Endothelial cell of umbilical vein (primary cell): ENCODE measurements around the gene METTL25. TPM values are rescaled to one million over a fixed set of nuclear protein-coding genes. Genes with fewer than 3 reads are reported as not detected.

ENCODE experiments used
- BruUV-seq: library from RNA; stranded (reverse); fragments of 400-500 nt; replicated peaks from 2 replicates; lab custom pipeline; 2021; lab: Mats Ljungman, UMichigan
- CTCF ChIA-PET: fragments of 300-600, 350-600 bp; sonication (Branson Sonifier 250); formaldehyde crosslinking; loops from one replicate; lab custom pipeline; 2021; ENCODE audit warnings: antibody characterized with exemption, inconsistent platforms; lab: Charles Lee
- POLR2A ChIA-PET: fragments of 300-600, 350-600 bp; sonication (Branson Sonifier 250); formaldehyde crosslinking; loops from one replicate; lab custom pipeline; 2021; ENCODE audit warnings: antibody characterized with exemption, inconsistent platforms; lab: Charles Lee
- DNase-seq: peaks from one replicate; pipeline ENCODE4 v3.0.0-alpha.2; 2011; ENCODE audit warnings: low read depth, low spot score
- FAIRE-seq: peaks from 2 replicates; lab custom pipeline; 2011; peaks lifted over from hg19 to GRCh38; lab: Jason Lieb, UNC
- H2AFZ ChIP-seq: 2 replicates; pipeline ENCODE4 v1.6.0; 2012; ENCODE audit warnings: low read depth, low read length, control low read depth, inconsistent platforms
- H3K27ac ChIP-seq: 2 replicates; pipeline ENCODE4 v1.5.1; 2011; ENCODE audit warnings: low read depth, mild to moderate bottlenecking, control low read depth, low read length, moderate library complexity; ENCODE audit not compliant: insufficient read depth
- H3K27me3 ChIP-seq, 2 experiments: 2 replicates each; pipeline versions ENCODE4 v1.6.0 to v1.6.1; 2011; ENCODE audit warnings: low read length in 2 of 2, mixed read lengths in 1 of 2; ENCODE audit not compliant: control insufficient read depth in 2 of 2, insufficient read depth in 2 of 2
- H3K36me3 ChIP-seq, 2 experiments: 2 replicates in 1 of 2; 3 replicates in 1 of 2; pipeline ENCODE4 v1.5.1; 2011; ENCODE audit warnings: low read length in 2 of 2, mild to moderate bottlenecking in 1 of 2, moderate library complexity in 1 of 2; ENCODE audit not compliant: control insufficient read depth in 2 of 2, insufficient read depth in 2 of 2; ENCODE audit errors: extremely low read depth in 1 of 2
- H3K4me1 ChIP-seq: 3 replicates; pipeline ENCODE4 v1.5.1; 2011; ENCODE audit warnings: mild to moderate bottlenecking, low read length; ENCODE audit not compliant: control insufficient read depth, insufficient read depth; ENCODE audit errors: extremely low read depth
- H3K4me2 ChIP-seq: 2 replicates; pipeline ENCODE4 v1.6.1; 2011; ENCODE audit warnings: low read length, control low read depth, mixed read lengths; ENCODE audit not compliant: insufficient read depth
- H3K4me3 ChIP-seq, 3 experiments: fragments of 200-600 bp in 1 of 3; sonication (generic), shearing (Covaris generic) in 1 of 3; replicated peaks in 1 of 3; 2 replicates each; pipeline ENCODE4 v1.5.1; 2011 to 2016; ENCODE audit warnings: control low read depth in 3 of 3, low read length in 3 of 3, mild to moderate bottlenecking in 2 of 3, inconsistent platforms in 1 of 3, low read depth in 1 of 3, moderate library complexity in 1 of 3; ENCODE audit not compliant: insufficient read depth in 1 of 3
- H3K79me2 ChIP-seq: 2 replicates; pipeline ENCODE4 v1.6.0; 2012; ENCODE audit warnings: low read length, inconsistent platforms; ENCODE audit not compliant: control insufficient read depth, insufficient read depth
- H3K9ac ChIP-seq: replicated peaks from 2 replicates; pipeline ENCODE3; 2011; ENCODE audit warnings: low read length, control low read depth; ENCODE audit not compliant: insufficient read depth; ENCODE audit errors: extremely low read depth
- H3K9me1 ChIP-seq: replicated peaks from 3 replicates; pipeline ENCODE4 v1.6.0; 2011; ENCODE audit warnings: mild to moderate bottlenecking, low read length; ENCODE audit not compliant: control insufficient read depth, insufficient read depth; ENCODE audit errors: extremely low read depth
- H3K9me3 ChIP-seq: replicated peaks from 2 replicates; pipeline ENCODE4 v1.5.1; 2012; ENCODE audit warnings: low read length, inconsistent platforms; ENCODE audit not compliant: control insufficient read depth, insufficient read depth
- H4K20me1 ChIP-seq: replicated peaks from 2 replicates; pipeline ENCODE3; 2011; ENCODE audit warnings: mild to moderate bottlenecking, low read length; ENCODE audit not compliant: control insufficient read depth, insufficient read depth; ENCODE audit errors: extremely low read depth
- EZH2 ChIP-seq: IDR thresholded peaks from 2 replicates; pipeline ENCODE4 v1.6.1; 2012; ENCODE audit warnings: borderline replicate concordance, low read depth, mild to moderate bottlenecking, moderate library complexity, low read length, inconsistent platforms; ENCODE audit not compliant: severe bottlenecking
- FOS ChIP-seq: IDR thresholded peaks from 2 replicates; pipeline ENCODE4 v1.6.1; 2011; ENCODE audit warnings: mild to moderate bottlenecking, low read length, moderate library complexity, borderline replicate concordance; ENCODE audit not compliant: insufficient read depth
- GATA2 ChIP-seq: IDR thresholded peaks from 2 replicates; pipeline ENCODE4 v1.7.0; 2011; ENCODE audit warnings: low read depth, mild to moderate bottlenecking, moderate library complexity, mixed read lengths, low read length; ENCODE audit not compliant: insufficient read length, insufficient read depth
- JUN ChIP-seq: IDR thresholded peaks from 2 replicates; pipeline ENCODE4 v1.6.1; 2011; ENCODE audit warnings: borderline replicate concordance, low read depth; ENCODE audit not compliant: insufficient read length, insufficient read depth
- MAX ChIP-seq: IDR thresholded peaks from 2 replicates; pipeline ENCODE4 v1.6.1; 2011; ENCODE audit not compliant: insufficient read depth, insufficient read length
- MYC ChIP-seq: IDR thresholded peaks from one replicate; pipeline ENCODE4 v1.6.1; 2011; ENCODE audit warnings: mild to moderate bottlenecking, low read depth, low read length
- POLR2A ChIP-seq: IDR thresholded peaks from 2 replicates; pipeline ENCODE4 v1.6.1; 2012; ENCODE audit warnings: low read depth, mild to moderate bottlenecking, control low read depth, low read length
- POLR2AphosphoS5 ChIP-seq: IDR thresholded peaks from 2 replicates; pipeline ENCODE4 v1.6.1; 2012; ENCODE audit warnings: low read depth, mild to moderate bottlenecking, control low read depth, low read length, moderate library complexity; ENCODE audit not compliant: insufficient read depth
- dilution Hi-C: fragments of 300-500 bp; cut with MboI; formaldehyde crosslinking; loops from one replicate; pipeline ENCODE4 v1.15.0; 2019; ENCODE audit warnings: low sequenced_read_pairs; ENCODE audit not compliant: extremely low pct_ligation_motif_present
- intact Hi-C: fragments of 100-400 bp; cut with micrococcal nuclease; formaldehyde crosslinking; loops from one replicate; pipeline ENCODE4 v1.10.0; 2022
- polyA plus RNA-seq, 4 experiments: library from polyadenylated mRNA; depleted of rRNA in 3 of 4; stranded (reverse) in 3 of 4; unstranded in 1 of 4; fragments of >200 nt; gene quantifications; 2 replicates each; pipeline versions ENCODE4 v1.2.1 to v1.2.3, GENCODE V29; 2011 to 2012; ENCODE audit warnings: missing spikeins in 1 of 4
- total RNA-seq: library from RNA; stranded (reverse); gene quantifications from 2 replicates; pipeline ENCODE4 v1.2.3, GENCODE V29; 2021
- TF ChIP-seq, protein P1 (sequence below), 2 donors: IDR thresholded peaks; 1 replicate in 1 of 2; 2 replicates in 1 of 2; pipeline ENCODE4 v1.5.1; 2011; ENCODE audit warnings: low read length in 2 of 2, mild to moderate bottlenecking in 2 of 2, moderate library complexity in 2 of 2, control low read depth in 1 of 2, inconsistent platforms in 1 of 2, low read depth in 1 of 2; ENCODE audit not compliant: insufficient read depth in 1 of 2; ENCODE audit errors: extremely low read depth in 1 of 2

METTL25 gene
- total and polyA plus RNA-seq, 2 donors (not counting 3 experiments of a cell fraction or from before 2014, with no cell fraction given): 6.5 to 8.5 TPM

- Histone ChIP-seq H3K9me3 (no peaks in the 10 kb centered on the region), H2AFZ (no peak overlapping the region), H3K9me1 (no peaks in the 10 kb centered on the region), H4K20me1 (no peaks in the 10 kb centered on the region), H3K79me2 (no peaks in the 10 kb centered on the region), H3K36me3 (no peaks in the 10 kb centered on the region), H3K27ac (no peak overlapping the region), H3K4me2 (no peak overlapping the region), H3K9ac (no peak overlapping the region), H3K4me3 (no peak overlapping the region), H3K4me1 (no peaks in the 10 kb centered on the region), H3K27me3 (no peaks in the 10 kb centered on the region)
- ChIA-PET CTCF (interaction anchor here (0.7 to 3.6 kb wide), 4 partner anchors 10 to 1980 kb away, joined by 3 to 13 read pairs (median 3); no protein-coding TSS in a partner anchor), POLR2A (no interaction called here)
- no TSS peak for BruUV-seq
- dilution Hi-C loops (no loop called here), intact Hi-C loops (no loop called here)
- DNase-seq (no peak), FAIRE-seq (no peak)
- TF ChIP-seq EZH2 (no peak), MAX (no peak), FOS (no peak), MYC (no peak), POLR2A (no peak), JUN (no peak), GATA2 (no peak), POLR2AphosphoS5 (no peak)
- TF ChIP-seq, protein P1, sequence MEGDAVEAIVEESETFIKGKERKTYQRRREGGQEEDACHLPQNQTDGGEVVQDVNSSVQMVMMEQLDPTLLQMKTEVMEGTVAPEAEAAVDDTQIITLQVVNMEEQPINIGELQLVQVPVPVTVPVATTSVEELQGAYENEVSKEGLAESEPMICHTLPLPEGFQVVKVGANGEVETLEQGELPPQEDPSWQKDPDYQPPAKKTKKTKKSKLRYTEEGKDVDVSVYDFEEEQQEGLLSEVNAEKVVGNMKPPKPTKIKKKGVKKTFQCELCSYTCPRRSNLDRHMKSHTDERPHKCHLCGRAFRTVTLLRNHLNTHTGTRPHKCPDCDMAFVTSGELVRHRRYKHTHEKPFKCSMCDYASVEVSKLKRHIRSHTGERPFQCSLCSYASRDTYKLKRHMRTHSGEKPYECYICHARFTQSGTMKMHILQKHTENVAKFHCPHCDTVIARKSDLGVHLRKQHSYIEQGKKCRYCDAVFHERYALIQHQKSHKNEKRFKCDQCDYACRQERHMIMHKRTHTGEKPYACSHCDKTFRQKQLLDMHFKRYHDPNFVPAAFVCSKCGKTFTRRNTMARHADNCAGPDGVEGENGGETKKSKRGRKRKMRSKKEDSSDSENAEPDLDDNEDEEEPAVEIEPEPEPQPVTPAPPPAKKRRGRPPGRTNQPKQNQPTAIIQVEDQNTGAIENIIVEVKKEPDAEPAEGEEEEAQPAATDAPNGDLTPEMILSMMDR (IDR thresholded peaks at IDR 0.05; ENCODE audit: extremely low read depth in 1 of 2, insufficient read depth in 1 of 2, low read depth in 1 of 2, low read length in 2 of 2): no peak
Observed at GRCh38 chr12:82523996-82524395, 165.7 kb downstream of the METTL25 start.
